Hepatocyte (in vitro differentiated cells): ENCODE data around the gene CYBA. TPM values are rescaled to one million over a fixed set of nuclear protein-coding genes. Genes with fewer than 3 reads are reported as not detected.
A peak's percentile ranks its signal among the peaks of the same experiment; 100 is the strongest.

ENCODE experiments used
- DNase-seq: peaks from one replicate; pipeline ENCODE4 v3.0.0-alpha.2; 2016; ENCODE audit warnings: low spot score
- H2AFZ ChIP-seq: fragments of 200-600 bp; sonication (generic); 2 replicates; pipeline ENCODE4 v1.6.0; 2016; ENCODE audit warnings: antibody characterized with exemption, mild to moderate bottlenecking
- H3K27ac ChIP-seq: fragments of 200-600 bp; sonication (generic); 2 replicates; pipeline ENCODE4 v1.5.1; 2016; ENCODE audit warnings: mild to moderate bottlenecking
- H3K27me3 ChIP-seq: fragments of 200-600 bp; sonication (generic); 2 replicates; pipeline ENCODE4 v1.6.1; 2016
- H3K36me3 ChIP-seq: fragments of 200-600 bp; sonication (generic); replicated peaks from 2 replicates; pipeline ENCODE4 v1.5.1; 2016; ENCODE audit warnings: low read depth; ENCODE audit not compliant: insufficient read depth
- H3K4me1 ChIP-seq: fragments of 200-600 bp; sonication (generic); 2 replicates; pipeline ENCODE4 v1.5.1; 2016; ENCODE audit warnings: mild to moderate bottlenecking, moderate library complexity; ENCODE audit not compliant: insufficient read depth
- H3K4me2 ChIP-seq: fragments of 200-600 bp; sonication (generic); 2 replicates; pipeline ENCODE4 v1.6.0; 2016
- H3K4me3 ChIP-seq: fragments of 200-600 bp; sonication (generic); 2 replicates; pipeline ENCODE4 v1.5.1; 2016; ENCODE audit warnings: mild to moderate bottlenecking
- H3K79me2 ChIP-seq: fragments of 200-600 bp; sonication (generic); 2 replicates; pipeline ENCODE4 v1.6.0; 2017; ENCODE audit warnings: mild to moderate bottlenecking
- H3K9me2 ChIP-seq: fragments of 200-600 bp; sonication (generic); replicated peaks from 2 replicates; pipeline ENCODE4 v1.6.0; 2017; ENCODE audit warnings: mild to moderate bottlenecking; ENCODE audit not compliant: insufficient read depth
- H3K9me3 ChIP-seq: fragments of 200-600 bp; sonication (generic); 2 replicates; pipeline ENCODE4 v1.5.1; 2016; ENCODE audit warnings: low read depth, mild to moderate bottlenecking
- H4K20me1 ChIP-seq: fragments of 200-600 bp; sonication (generic); 2 replicates; pipeline ENCODE4 v1.6.0; 2016; ENCODE audit warnings: mild to moderate bottlenecking; ENCODE audit not compliant: insufficient read depth, poor library complexity, severe bottlenecking
- CTCF ChIP-seq: fragments of 200-600 bp; sonication (generic); IDR thresholded peaks from 2 replicates; pipeline ENCODE4 v1.5.1; 2016; ENCODE audit warnings: antibody characterized with exemption, mild to moderate bottlenecking; ENCODE audit not compliant: poor library complexity
- EZH2 ChIP-seq: fragments of 200-600 bp; sonication (generic); IDR thresholded peaks from 2 replicates; pipeline ENCODE4 v1.6.1; 2016; ENCODE audit warnings: antibody characterized with exemption, mild to moderate bottlenecking, borderline replicate concordance
- EZH2phosphoT487 ChIP-seq: fragments of 200-600 bp; sonication (generic); IDR thresholded peaks from one replicate; pipeline ENCODE4 v1.6.1; 2018; ENCODE audit warnings: antibody characterized with exemption, mild to moderate bottlenecking, low read depth, moderate library complexity; ENCODE audit not compliant: unreplicated experiment, severe bottlenecking
- WGBS: methylation state at CpG from one replicate; pipeline ENCODE4 v1.1.6; 2016; ENCODE audit warnings: low lambda C conversion rate; ENCODE audit errors: missing lambda C conversion rate; 5-methylcytosine and 5-hydroxymethylcytosine counted together
- polyA plus RNA-seq: library from polyadenylated mRNA; unstranded; fragments of >200 nt; fragmentation: Nextera tagmentation; extraction: Ambion mirVana; gene quantifications from 2 replicates; pipeline ENCODE4 v1.2.1, GENCODE V29; 2016
- total RNA-seq: library from RNA; depleted of rRNA; stranded (reverse); fragments of >200 nt; gene quantifications from 2 replicates; pipeline ENCODE4 v1.2.3, GENCODE V29; 2014

The CYBA gene
- total and polyA plus RNA-seq, 2 experiments from 2014 or later = 196 to 419 TPM

- Histone ChIP-seq H3K36me3 (no peaks in the 10 kb centered on the region), H3K27me3 (peaks cover 9% of the 10 kb centered on the region), H2AFZ (no peak overlapping the region), H4K20me1 (no peaks in the 10 kb centered on the region), H3K27ac (no peak overlapping the region), H3K9me3 (no peaks in the 10 kb centered on the region), H3K4me3 (no peak overlapping the region), H3K4me2 (no peak overlapping the region), H3K9me2 (no peaks in the 10 kb centered on the region), H3K79me2 (no peaks in the 10 kb centered on the region), H3K4me1 (peaks cover 4% of the 10 kb centered on the region)
- WGBS = 68% methylated on average over 45 of the region's 45 CpGs
- DNase-seq = peak; percentile 80
- TF ChIP-seq EZH2 (no peak), CTCF (no peak), EZH2phosphoT487 (no peak)
Measured at GRCh38 chr16:88639231-88640038, 11.4 kb downstream of the CYBA start.

- WGBS = 77% methylated on average over 27 of the region's 27 CpGs
- no peaks in the 10 kb centered on the region for H3K79me2 ChIP-seq
- H3K4me3 ChIP-seq = no peak within 1 kb of the TSS
- no peak within 1 kb of the TSS for H3K4me2 ChIP-seq
- no peak within 1 kb of the TSS for H2AFZ ChIP-seq
- no peak within 1 kb of the TSS for H3K27ac ChIP-seq
- no peak for DNase-seq
- peaks cover 9% of the 10 kb centered on the region for H3K27me3 ChIP-seq
- no peaks in the 10 kb centered on the region for H3K36me3 ChIP-seq
- H3K4me1 ChIP-seq = peaks cover 9% of the 10 kb centered on the region
- no peak for TF ChIP-seq EZH2phosphoT487
- no peak for TF ChIP-seq EZH2
- TF ChIP-seq CTCF = no peak
- H3K9me3 ChIP-seq = no peaks in the 10 kb centered on the region
- no peaks in the 10 kb centered on the region for H4K20me1 ChIP-seq
- H3K9me2 ChIP-seq = no peaks in the 10 kb centered on the region
Measured at GRCh38 chr16:88638323-88639230, 12.3 kb downstream of the CYBA start, which contains the start of gene IL17C. TSS of gene IL17C (plus strand) at chr16:88638572. CDS start at chr16:88638642, 70 bp downstream.

- no peaks in the 10 kb centered on the region for H3K79me2 ChIP-seq
- no peak for DNase-seq
- no peak overlapping the region for H3K4me2 ChIP-seq
- no peak overlapping the region for H2AFZ ChIP-seq
- TF ChIP-seq EZH2phosphoT487 = no peak
- no peak for TF ChIP-seq EZH2
- no peak for TF ChIP-seq CTCF
- peaks cover 9% of the 10 kb centered on the region for H3K27me3 ChIP-seq
- H3K9me3 ChIP-seq = no peaks in the 10 kb centered on the region
- H3K4me1 ChIP-seq = peaks cover 9% of the 10 kb centered on the region
- no peaks in the 10 kb centered on the region for H3K36me3 ChIP-seq
- WGBS = 85% methylated on average over 20 of the region's 23 CpGs
- no peak overlapping the region for H3K4me3 ChIP-seq
- H4K20me1 ChIP-seq = peaks cover 5% of the 10 kb centered on the region
- H3K9me2 ChIP-seq = no peaks in the 10 kb centered on the region
- no peak overlapping the region for H3K27ac ChIP-seq
Measured at GRCh38 chr16:88636488-88637265, 14.2 kb downstream of the CYBA start.
